Measurements from ENCODE around the gene DDI2. TPM values are rescaled to one million over a fixed set of nuclear protein-coding genes. Genes with fewer than 3 reads are reported as not detected.
"Not testable (repeated sequence)": the region's sequence is repeated elsewhere in the genome, so short reads cannot be mapped to it uniquely, and the experiment has no call there.

The DDI2 gene
- total RNA-seq, 1 donor from 2014 or later, result 40.9 TPM

DNA sequence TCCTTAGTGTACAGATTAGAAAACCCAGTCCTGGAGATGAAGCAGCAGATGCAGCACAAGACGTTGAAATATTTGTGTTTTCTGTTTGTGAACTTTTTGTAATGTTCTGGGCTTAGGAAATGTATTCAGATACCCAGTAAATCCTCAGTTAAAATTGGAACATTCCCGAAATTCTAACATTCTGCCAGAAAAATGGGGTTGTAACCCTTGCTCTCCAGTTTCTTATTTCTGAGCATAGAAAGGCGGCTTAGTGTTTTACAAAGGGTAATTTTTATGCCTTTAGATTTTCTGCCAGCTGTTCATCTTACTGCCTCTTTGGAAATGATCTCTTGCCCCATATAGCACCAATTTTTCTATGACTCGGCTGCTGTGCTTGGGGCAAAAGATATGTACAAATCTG lies 20.6 kb downstream of the DDI2 start:
- no peaks in the 10 kb centered on the region for H3K27me3 ChIP-seq
- H3K4me3 ChIP-seq, result no peak overlapping the region
- ATAC-seq (no peak), DNase-seq (no peak)
- peaks cover 3% of the 10 kb centered on the region for H3K4me1 ChIP-seq
- H3K36me3 ChIP-seq, result peaks cover 98% of the 10 kb centered on the region
- H3K9me3 ChIP-seq, result no peaks in the 10 kb centered on the region
- TF ChIP-seq CTCF (IDR thresholded peaks at IDR 0.05), result no peak
- H3K27ac ChIP-seq, result no peak overlapping the region
- intact Hi-C loops (cut with DNase I), result no loop called here

GRCh38 chr1:15639262-15639661 lies 22.0 kb downstream of the DDI2 start:
- Histone ChIP-seq H3K4me3 (no peak overlapping the region), H3K4me1 (peaks cover 3% of the 10 kb centered on the region), H3K9me3 (no peaks in the 10 kb centered on the region), H3K36me3 (peaks cover 98% of the 10 kb centered on the region), H3K27ac (no peak overlapping the region), H3K27me3 (no peaks in the 10 kb centered on the region)
- ATAC-seq, result no peak
- no peak for TF ChIP-seq CTCF (IDR thresholded peaks at IDR 0.05)
- intact Hi-C loops (cut with DNase I), result no loop called here
- DNase-seq, result no peak

GRCh38 chr1:15639931-15640330 lies 22.7 kb downstream of the DDI2 start:
- intact Hi-C loops (cut with DNase I), result no loop called here
- Histone ChIP-seq H3K4me3 (no peak overlapping the region), H3K36me3 (peaks cover 95% of the 10 kb centered on the region), H3K27ac (no peak overlapping the region), H3K9me3 (no peaks in the 10 kb centered on the region), H3K27me3 (no peaks in the 10 kb centered on the region), H3K4me1 (peaks cover 3% of the 10 kb centered on the region)
- no peak for ATAC-seq
- no peak for TF ChIP-seq CTCF (IDR thresholded peaks at IDR 0.05)
- no peak for DNase-seq

DNA sequence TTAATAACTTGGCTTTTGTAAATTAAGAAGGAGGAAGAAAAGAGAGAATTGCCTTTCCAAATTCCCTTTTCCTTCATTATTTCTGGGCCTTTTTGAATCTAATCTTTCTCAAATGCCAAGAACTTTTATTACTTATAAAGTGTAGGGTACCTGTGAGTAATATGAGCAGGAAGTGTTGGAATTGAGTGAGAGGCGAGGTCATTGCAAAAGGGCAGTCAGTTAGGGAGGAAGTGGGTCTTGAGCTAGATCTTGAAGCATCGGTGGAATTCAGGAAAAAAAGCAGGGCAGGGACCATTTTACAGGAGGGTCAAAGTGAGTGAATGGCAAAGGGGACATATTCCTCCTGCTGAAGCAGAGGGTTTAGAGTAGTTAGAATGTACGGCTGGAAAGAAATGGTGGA lies 23.4 kb downstream of the DDI2 start:
- DNase-seq (no peak), ATAC-seq (no peak)
- Histone ChIP-seq H3K9me3 (no peaks in the 10 kb centered on the region), H3K36me3 (peaks cover 95% of the 10 kb centered on the region), H3K4me3 (no peak overlapping the region), H3K27ac (no peak overlapping the region), H3K4me1 (peaks cover 3% of the 10 kb centered on the region), H3K27me3 (no peaks in the 10 kb centered on the region)
- intact Hi-C loops (cut with DNase I), result no loop called here
- TF ChIP-seq CTCF (IDR thresholded peaks at IDR 0.05), result no peak

GRCh38 chr1:15649937-15650336 lies 32.7 kb downstream of the DDI2 start:
- no peak for DNase-seq
- TF ChIP-seq CTCF (IDR thresholded peaks at IDR 0.05), result no peak
- ATAC-seq, result no peak
- Histone ChIP-seq H3K36me3 (peaks cover 94% of the 10 kb centered on the region), H3K9me3 (no peaks in the 10 kb centered on the region), H3K27me3 (no peaks in the 10 kb centered on the region), H3K4me3 (no peak overlapping the region), H3K4me1 (no peaks in the 10 kb centered on the region), H3K27ac (no peak overlapping the region)
- intact Hi-C loops (cut with DNase I), result no loop called here

GRCh38 chr1:15650433-15650832 lies 33.2 kb downstream of the DDI2 start:
- Histone ChIP-seq H3K9me3 (no peaks in the 10 kb centered on the region), H3K4me3 (no peak overlapping the region), H3K27me3 (no peaks in the 10 kb centered on the region), H3K36me3 (peaks cover 94% of the 10 kb centered on the region), H3K27ac (no peak overlapping the region), H3K4me1 (no peaks in the 10 kb centered on the region)
- TF ChIP-seq CTCF (IDR thresholded peaks at IDR 0.05), result no peak
- intact Hi-C loops (cut with DNase I), result no loop called here
- ATAC-seq, result no peak
- no peak for DNase-seq

GRCh38 chr1:15652130-15652529 lies 34.9 kb downstream of the DDI2 start:
- peaks cover 96% of the 10 kb centered on the region for H3K36me3 ChIP-seq

More at GRCh38 chr1:15652130-15652529, 34.9 kb downstream of the DDI2 start:
- H3K27me3 ChIP-seq; DNase-seq; H3K4me1 ChIP-seq; H3K4me3 ChIP-seq; H3K9me3 ChIP-seq; ATAC-seq; H3K27ac ChIP-seq; intact Hi-C loops (cut with DNase I): not testable (repeated sequence)

All from upper lobe of right lung (tissue), 1 donor.